HG03280 (cell line): ENCODE data around the gene TLL2.
A peak's percentile ranks its signal among the peaks of the same experiment; 100 is the strongest.

Experiments
- ATAC-seq: cut with Tn5 transposase; IDR thresholded peaks from one replicate; pipeline ENCODE4 v1.9.1; 2021; ENCODE audit warnings: mild to moderate bottlenecking, moderate library complexity; ENCODE audit not compliant: unreplicated experiment

TLL2 gene

GRCh38 chr10:96334616-96335526 lies 178.9 kb downstream of the TLL2 start:
- no peak for ATAC-seq

GRCh38 chr10:96333101-96333500 lies 180.6 kb downstream of the TLL2 start:
- no peak for ATAC-seq

- ATAC-seq, result no peak
These were observed 186.3 kb downstream of the TLL2 start for GRCh38 chr10:96327462-96327861.

- ATAC-seq, result peak; percentile 92
These were observed 187.9 kb downstream of the TLL2 start for GRCh38 chr10:96325719-96326373.

- ATAC-seq, result no peak
These were observed 189.3 kb downstream of the TLL2 start for GRCh38 chr10:96324447-96324846.

- ATAC-seq, result no peak
These were observed 191.5 kb downstream of the TLL2 start for GRCh38 chr10:96322275-96322674.

GRCh38 chr10:96321822-96322221 lies 191.9 kb downstream of the TLL2 start:
- ATAC-seq, result no peak

- ATAC-seq, result no peak
These were observed 193.8 kb downstream of the TLL2 start for GRCh38 chr10:96319754-96320474.

GRCh38 chr10:96317067-96317833 lies 196.5 kb downstream of the TLL2 start:
- ATAC-seq, result no peak
